HepG2 (cell line): Measurements from ENCODE around the gene STX8. TPM values are rescaled to one million over a fixed set of nuclear protein-coding genes. Genes with fewer than 3 reads are reported as not detected.

Experiments
- ATF7-NPFF ChIP-seq: sonication (generic); formaldehyde crosslinking; IDR thresholded peaks from 2 replicates; pipeline ENCODE4 v1.8.1; 2023; ENCODE audit warnings: mild to moderate bottlenecking, low read depth, missing genetic modification reagents, moderate library complexity
- MLX ChIP-seq: IDR thresholded peaks from 2 replicates; pipeline ENCODE4 v1.6.1; 2016
- ZNF180 ChIP-seq: sonication (generic); formaldehyde crosslinking; IDR thresholded peaks from 2 replicates; pipeline ENCODE4 v1.4.0; 2020; ENCODE audit warnings: low read depth, missing genetic modification reagents, borderline replicate concordance
- ZNF407 ChIP-seq: sonication (generic); formaldehyde crosslinking; IDR thresholded peaks from one replicate; pipeline ENCODE4 v1.5.1; 2020; ENCODE audit warnings: mild to moderate bottlenecking, missing genetic modification reagents; ENCODE audit errors: not compliant biosample characterization
- polyA plus RNA-seq, 8 experiments: library from polyadenylated mRNA; depleted of rRNA in 3 of 8; stranded (reverse) in 7 of 8; unstranded in 1 of 8; fragments of >200 nt; fragmentation: Illumina TruSeq in 4 of 8; extraction: Trizol in 4 of 8; gene quantifications; 2 replicates each; pipeline versions ENCODE4 v1.2.1 to v1.2.3, GENCODE V29; 2011 to 2016; ENCODE audit warnings: low read depth in 4 of 8, missing spikeins in 1 of 8, mixed read lengths in 1 of 8; ENCODE audit not compliant: insufficient read depth in 1 of 8
- total RNA-seq, 5 experiments: library from RNA; depleted of rRNA; stranded (reverse); fragments of >200 nt; fragmentation: Illumina TruSeq; extraction: Trizol; gene quantifications; 2 replicates each; pipeline ENCODE4 v1.2.3, GENCODE V29; 2016; ENCODE audit warnings: low read depth in 1 of 5

STX8 gene
- total and polyA plus RNA-seq, 2 of the 13 experiments (the other 11 are each of a cell fraction or from before 2014, with no cell fraction given), result 36.4 to 53.6 TPM

- no peak for TF ChIP-seq MLX
- no peak for TF ChIP-seq ZNF180 (CRISPR knock-in tag)
- no peak for TF ChIP-seq ATF7-NPFF (CRISPR knock-in tag)
- TF ChIP-seq ZNF407, result no peak
- TF ChIP-seq, all 625 proteins: peak for 0
These were observed 348.9 kb downstream of the STX8 start (continued) for GRCh38 chr17:9226794-9227135.
